GM21515 (cell line): Measurements from ENCODE around the gene GPA33.
A peak's percentile ranks its signal among the peaks of the same experiment; 100 is the strongest.
"Not testable (repeated sequence)": the region's sequence is repeated elsewhere in the genome, so short reads cannot be mapped to it uniquely, and the experiment has no call there.

Source experiments
- ATAC-seq: cut with Tn5 transposase; IDR thresholded peaks from one replicate; pipeline ENCODE4 v1.9.1; 2021; ENCODE audit not compliant: unreplicated experiment

The GPA33 gene

GRCh38 chr1:167059045-167059808 is 30.9 kb downstream of the GPA33 start:
- peak; percentile 50 for ATAC-seq

GRCh38 chr1:167057241-167057688 is 32.9 kb downstream of the GPA33 start:
- no peak for ATAC-seq

DNA sequence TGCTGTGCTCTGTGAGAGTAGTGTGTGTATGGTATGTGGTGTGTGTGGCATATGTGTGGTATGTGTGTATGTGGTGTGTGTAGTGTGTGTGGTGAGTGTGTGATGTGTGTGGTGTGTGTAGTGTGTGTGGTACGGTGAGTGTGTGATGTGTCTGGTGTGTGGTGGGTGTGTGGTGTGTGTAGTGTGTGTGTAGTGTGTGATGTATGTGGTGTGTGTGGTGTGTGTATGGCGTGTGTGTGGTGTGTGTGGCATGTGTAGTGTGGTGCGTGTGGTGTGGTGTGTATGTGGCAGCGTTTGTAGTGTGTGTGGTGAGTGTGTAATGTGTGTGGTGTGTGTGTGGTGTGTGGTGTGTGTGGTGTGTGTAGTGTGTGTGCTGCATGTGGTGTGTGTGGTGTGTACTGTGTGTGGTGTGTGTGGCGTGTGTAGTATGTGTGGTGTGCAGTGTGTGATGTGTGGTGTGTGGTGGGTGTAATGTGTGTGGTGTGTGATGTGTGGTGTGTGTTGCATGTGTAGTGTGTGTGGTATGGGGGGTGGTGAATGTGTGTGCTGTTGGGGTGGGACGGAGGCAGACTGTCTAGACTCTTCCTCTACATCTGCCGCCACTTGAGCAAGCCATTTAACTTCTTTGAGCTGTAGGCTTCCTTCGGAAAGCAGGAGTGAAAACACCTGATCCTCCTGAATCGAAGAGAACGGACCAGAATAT is 33.5 kb downstream of the GPA33 start:
- no peak for ATAC-seq

- no peak for ATAC-seq
Measured at GRCh38 chr1:167054946-167055630, 35.1 kb downstream of the GPA33 start.

DNA sequence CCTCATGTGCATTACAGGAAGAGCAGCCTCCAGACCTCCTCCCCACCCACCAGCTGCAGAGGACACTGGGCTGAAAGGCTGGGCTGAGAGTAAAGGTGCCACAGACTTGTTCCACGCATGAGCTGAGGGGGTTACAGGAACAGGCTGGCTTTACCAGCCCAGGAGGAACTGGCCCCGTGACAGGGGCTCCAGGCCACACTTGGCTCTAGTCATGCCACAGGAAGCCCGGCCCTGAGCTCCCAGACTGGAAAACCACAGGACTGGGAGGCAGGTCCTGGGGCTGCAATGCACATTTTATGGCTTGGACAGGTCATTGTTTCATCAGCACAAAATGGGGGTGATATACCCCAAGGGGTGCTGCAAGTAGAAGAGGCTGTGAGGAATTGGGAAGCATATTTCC is 35.6 kb downstream of the GPA33 start:
- no peak for ATAC-seq

GRCh38 chr1:167052389-167052788 is 37.8 kb downstream of the GPA33 start:
- ATAC-seq, result no peak

DNA sequence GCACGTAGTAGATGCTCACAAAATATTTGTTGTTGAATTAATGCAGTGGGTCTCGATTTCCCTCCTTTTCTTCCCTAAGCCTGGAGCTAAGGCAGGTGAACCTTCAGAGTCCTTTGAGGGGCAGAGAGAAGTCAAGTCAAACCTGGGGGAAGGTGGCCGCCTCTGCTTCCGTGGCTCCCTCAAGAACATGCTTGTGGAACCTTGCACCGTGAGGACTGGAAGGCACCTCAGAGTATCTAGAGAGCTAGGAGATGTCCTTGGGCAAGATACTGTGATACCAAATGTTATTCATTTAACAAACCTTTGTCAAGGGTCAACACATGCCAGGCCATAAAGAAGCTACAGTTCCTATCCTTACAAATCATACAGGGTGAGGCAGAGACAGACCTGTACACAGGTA is 38.3 kb downstream of the GPA33 start:
- ATAC-seq, result no peak

GRCh38 chr1:167043752-167044488 is 46.3 kb downstream of the GPA33 start:
- peak; percentile 98 for ATAC-seq

DNA sequence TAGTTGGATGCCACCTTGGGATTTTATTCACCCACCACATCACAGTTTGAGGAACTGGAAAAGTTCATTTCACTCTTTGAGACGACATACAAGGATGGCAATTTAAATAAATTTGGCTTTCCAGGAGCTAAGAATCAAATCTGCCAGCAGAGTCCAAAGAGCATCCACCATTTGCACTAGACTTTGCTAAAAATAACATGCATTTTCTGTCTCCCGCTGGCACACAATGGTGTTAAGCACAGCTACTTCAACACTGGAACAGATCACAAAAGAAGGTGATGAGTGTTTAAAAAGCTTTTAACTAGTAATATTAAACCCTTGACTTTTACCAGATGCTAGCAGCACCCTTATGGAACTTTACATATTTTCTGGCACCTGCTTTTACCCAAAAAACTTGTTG is 56.5 kb downstream of the GPA33 start:
- no peak for ATAC-seq

DNA sequence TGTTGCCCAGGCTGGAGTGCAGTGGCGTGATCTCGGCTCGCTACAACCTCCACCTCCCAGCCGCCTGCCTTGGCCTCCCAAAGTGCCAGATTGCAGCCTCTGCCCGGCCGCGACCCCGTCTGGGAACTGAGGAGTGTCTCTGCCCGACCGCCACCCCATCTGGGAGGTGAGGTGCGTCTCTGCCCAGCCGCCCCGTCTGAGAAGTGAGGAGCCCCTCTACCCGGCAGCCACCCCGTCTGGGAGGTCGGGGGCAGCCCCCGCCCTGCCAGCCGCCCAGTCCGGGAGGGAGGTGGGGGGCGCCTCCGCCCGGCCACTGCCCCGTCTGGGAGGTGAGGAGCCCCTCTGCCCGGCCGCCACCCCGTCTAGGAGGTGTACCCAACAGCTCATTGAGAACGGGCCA is 60.6 kb downstream of the GPA33 start:
- ATAC-seq, result not testable (repeated sequence)

GRCh38 chr1:167022384-167022783 is 67.8 kb downstream of the GPA33 start:
- ATAC-seq, result no peak

GRCh38 chr1:167016100-167016750 is 74.0 kb downstream of the GPA33 start:
- no peak for ATAC-seq

- no peak for ATAC-seq
Measured at GRCh38 chr1:167013108-167013929, 76.9 kb downstream of the GPA33 start.

- no peak for ATAC-seq
Measured at GRCh38 chr1:167012570-167012969, 77.6 kb downstream of the GPA33 start.

- no peak for ATAC-seq
Measured at GRCh38 chr1:167011560-167012191, 78.5 kb downstream of the GPA33 start.

GRCh38 chr1:167003711-167004110 is 86.5 kb downstream of the GPA33 start:
- ATAC-seq, result no peak
